CD4-positive, alpha-beta T cell (primary cell): Measurements from ENCODE around the gene SNORC. TPM values are rescaled to one million over a fixed set of nuclear protein-coding genes. Genes with fewer than 3 reads are reported as not detected.
A peak's percentile ranks its signal among the peaks of the same experiment; 100 is the strongest.

Experiments used
- ATAC-seq: fragments of 200-7000 bp; cut with Tn5 transposase; one replicate; pipeline ENCODE4 v1.10.0; 2022; ENCODE audit warnings: mild to moderate bottlenecking; ENCODE audit not compliant: poor library complexity
- CTCF ChIA-PET: fragments of 350-600 bp; sonication (Branson Sonifier 250); formaldehyde crosslinking; loops from one replicate; lab custom pipeline; 2021; ENCODE audit warnings: antibody characterized with exemption, inconsistent platforms; lab: Charles Lee
- POLR2A ChIA-PET: fragments of 350-600 bp; sonication (Branson Sonifier 250); formaldehyde crosslinking; loops from one replicate; lab custom pipeline; 2021; ENCODE audit warnings: antibody characterized with exemption, inconsistent platforms; lab: Charles Lee
- DNase-seq, 14 experiments: peaks; one replicate each; pipeline ENCODE4 v3.0.0-alpha.2; 2013 to 2020; ENCODE audit warnings: mixed read lengths in 2 of 14
- H3K27ac ChIP-seq, 2 donors: one replicate each; pipeline versions ENCODE4 v1.5.1 to v1.7.0; 2013; ENCODE audit warnings: low read length in 2 of 2, low read depth in 1 of 2, mild to moderate bottlenecking in 1 of 2
- H3K27me3 ChIP-seq, 2 experiments: 1 replicate in 1 of 2; 2 replicates in 1 of 2; pipeline versions ENCODE4 v1.6.1 to v1.7.0; 2013; ENCODE audit warnings: low read length in 2 of 2, control low read depth in 1 of 2, mild to moderate bottlenecking in 1 of 2, moderate library complexity in 1 of 2; ENCODE audit not compliant: insufficient read depth in 2 of 2, control insufficient read depth in 1 of 2
- H3K36me3 ChIP-seq: one replicate; pipeline ENCODE4 v1.6.1; 2013; ENCODE audit warnings: low read length, control low read depth; ENCODE audit not compliant: insufficient read depth
- H3K4me1 ChIP-seq: one replicate; pipeline ENCODE4 v1.6.1; 2013; ENCODE audit warnings: low read length, control low read depth; ENCODE audit not compliant: insufficient read depth
- H3K4me3 ChIP-seq: one replicate; pipeline ENCODE4 v1.5.1; 2013; ENCODE audit warnings: mild to moderate bottlenecking, low read length, moderate library complexity
- H3K9me3 ChIP-seq, 2 experiments: 1 replicate in 1 of 2; 2 replicates in 1 of 2; pipeline versions ENCODE4 v1.6.1 to v1.7.0; 2013; ENCODE audit warnings: low read length in 2 of 2, mild to moderate bottlenecking in 2 of 2, control low read depth in 1 of 2, moderate library complexity in 1 of 2; ENCODE audit not compliant: control insufficient read depth in 1 of 2, insufficient read depth in 1 of 2
- H3K27ac Mint-ChIP-seq: one replicate; pipeline ENCODE4 v1.8.0; 2020; ENCODE audit warnings: mixed read lengths
- H3K27me3 Mint-ChIP-seq: one replicate; pipeline ENCODE4 v1.8.0; 2021; ENCODE audit warnings: mixed read lengths
- H3K36me3 Mint-ChIP-seq: one replicate; pipeline ENCODE4 v1.8.0; 2021; ENCODE audit warnings: low read depth, mixed read lengths
- H3K4me1 Mint-ChIP-seq: one replicate; pipeline ENCODE4 v1.8.0; 2021; ENCODE audit warnings: low read depth, mixed read lengths
- H3K4me3 Mint-ChIP-seq: one replicate; pipeline ENCODE4 v1.8.0; 2020; ENCODE audit warnings: mild to moderate bottlenecking, mixed read lengths
- H3K9me3 Mint-ChIP-seq: one replicate; pipeline ENCODE4 v1.8.0; 2020; ENCODE audit warnings: mixed read lengths
- intact Hi-C, 2 experiments: fragments of 100-400 bp; cut with DNase I in 1 of 2; cut with micrococcal nuclease in 1 of 2; formaldehyde crosslinking; loops; one replicate each; pipeline versions ENCODE4 v1.15.1 to v1.9.0; 2023 to 2025; cut with DNase I, micrococcal nuclease
- total RNA-seq, 174 experiments: library from RNA in 2 of 174; stranded (reverse) in 2 of 174; gene quantifications; one replicate each; pipeline ENCODE4 v1.2.3 and lab custom pipeline; 2021 to 2026
- TF ChIP-seq, protein P1 (sequence below): fragments of 200-600 bp; IDR thresholded peaks from one replicate; pipeline ENCODE4 v1.8.0; 2022; ENCODE audit warnings: antibody characterized with exemption, mild to moderate bottlenecking

Gene SNORC
- total RNA-seq, 2 experiments from 2014 or later = 1.2 TPM

DNA sequence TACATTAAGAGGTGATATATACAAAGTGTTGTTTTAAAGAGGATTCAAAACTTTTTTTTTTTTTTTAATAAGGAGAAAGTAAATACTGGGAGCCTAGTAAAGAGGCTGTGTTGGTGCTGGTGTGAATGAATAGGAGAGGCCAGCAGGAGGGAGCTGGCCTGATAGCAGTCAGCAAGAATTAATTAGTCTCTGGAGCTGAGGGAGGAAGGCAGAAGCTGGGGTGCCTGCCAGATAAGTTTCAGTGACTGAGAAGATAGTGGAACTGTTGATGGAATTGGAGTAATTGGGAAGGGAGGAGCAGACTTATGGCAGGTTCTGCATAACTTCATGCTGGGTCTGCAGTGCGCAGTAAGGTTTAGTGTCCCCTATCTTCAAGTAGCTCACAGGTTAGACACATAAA lies 36.2 kb upstream of the SNORC start:
- intact Hi-C loops = no loop called here
- Mint-ChIP-seq H3K27me3 (no peaks in the 10 kb centered on the region), H3K27ac (peak overlapping the region; percentile 45), H3K4me3 (no peak overlapping the region), H3K36me3 (peaks cover 93% of the 10 kb centered on the region), H3K4me1 (peaks cover 20% of the 10 kb centered on the region), H3K9me3 (no peaks in the 10 kb centered on the region)
- H3K4me1 ChIP-seq = peaks cover 19% of the 10 kb centered on the region
- H3K9me3 ChIP-seq = no peaks in the 10 kb centered on the region
- TF ChIP-seq, protein P1, sequence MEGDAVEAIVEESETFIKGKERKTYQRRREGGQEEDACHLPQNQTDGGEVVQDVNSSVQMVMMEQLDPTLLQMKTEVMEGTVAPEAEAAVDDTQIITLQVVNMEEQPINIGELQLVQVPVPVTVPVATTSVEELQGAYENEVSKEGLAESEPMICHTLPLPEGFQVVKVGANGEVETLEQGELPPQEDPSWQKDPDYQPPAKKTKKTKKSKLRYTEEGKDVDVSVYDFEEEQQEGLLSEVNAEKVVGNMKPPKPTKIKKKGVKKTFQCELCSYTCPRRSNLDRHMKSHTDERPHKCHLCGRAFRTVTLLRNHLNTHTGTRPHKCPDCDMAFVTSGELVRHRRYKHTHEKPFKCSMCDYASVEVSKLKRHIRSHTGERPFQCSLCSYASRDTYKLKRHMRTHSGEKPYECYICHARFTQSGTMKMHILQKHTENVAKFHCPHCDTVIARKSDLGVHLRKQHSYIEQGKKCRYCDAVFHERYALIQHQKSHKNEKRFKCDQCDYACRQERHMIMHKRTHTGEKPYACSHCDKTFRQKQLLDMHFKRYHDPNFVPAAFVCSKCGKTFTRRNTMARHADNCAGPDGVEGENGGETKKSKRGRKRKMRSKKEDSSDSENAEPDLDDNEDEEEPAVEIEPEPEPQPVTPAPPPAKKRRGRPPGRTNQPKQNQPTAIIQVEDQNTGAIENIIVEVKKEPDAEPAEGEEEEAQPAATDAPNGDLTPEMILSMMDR = no peak
- H3K27ac ChIP-seq = no peak overlapping the region
- H3K4me3 ChIP-seq = no peak overlapping the region
- H3K27me3 ChIP-seq = no peaks in the 10 kb centered on the region
- POLR2A ChIA-PET = no interaction called here
- ATAC-seq (no peak), DNase-seq (no peak)
- CTCF ChIA-PET = no interaction called here
- peaks cover 74% of the 10 kb centered on the region for H3K36me3 ChIP-seq

DNA sequence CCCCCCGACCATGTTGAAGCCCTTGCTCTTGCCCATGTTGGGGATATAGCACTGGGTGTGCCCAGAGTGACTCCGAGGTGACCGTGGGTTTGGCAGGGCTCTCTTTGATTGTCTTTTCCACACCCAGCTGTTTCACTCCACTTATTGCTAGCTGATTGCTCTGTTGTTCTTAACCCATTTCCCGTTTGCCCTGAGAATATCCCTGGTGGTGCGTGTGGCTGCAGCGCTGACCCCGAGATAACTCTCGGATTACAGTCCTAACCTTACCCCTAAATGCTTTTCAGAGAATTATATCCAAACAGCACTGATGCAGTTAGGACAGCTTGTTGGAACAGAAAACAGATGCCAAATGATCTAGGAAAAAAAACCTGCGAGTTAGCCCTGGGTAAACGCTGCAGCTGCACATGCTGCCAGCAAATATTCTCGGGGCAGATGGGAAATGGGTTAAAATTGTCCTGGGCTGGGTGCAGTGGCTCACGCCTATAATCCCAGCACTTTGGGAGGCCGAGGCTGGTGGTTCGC lies 34.3 kb upstream of the SNORC start:
- intact Hi-C loops = no loop called here
- CTCF ChIA-PET = no interaction called here

DNA sequence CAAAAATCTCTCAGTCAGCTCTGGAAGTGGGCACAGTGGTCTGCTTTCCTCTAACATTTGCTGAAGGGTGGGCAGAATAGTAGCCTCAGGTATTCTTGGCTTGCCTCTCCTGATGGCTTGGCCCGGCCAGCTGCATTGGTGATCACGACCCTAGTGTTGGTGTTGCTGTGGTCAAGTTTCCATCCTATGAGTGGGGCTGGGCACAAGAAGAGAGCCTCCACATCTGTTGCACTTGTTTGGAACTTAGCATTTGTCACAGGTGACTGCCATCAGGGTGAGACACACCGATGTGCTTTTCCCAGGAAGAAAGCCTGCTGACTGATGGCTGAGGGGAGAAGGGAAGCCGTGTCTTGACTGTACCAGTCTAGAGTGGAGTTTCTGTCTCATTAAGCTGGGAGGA lies 33.1 kb upstream of the SNORC start:
- DNase-seq (no peak), ATAC-seq (no peak)
- Mint-ChIP-seq H3K27me3 (no peaks in the 10 kb centered on the region), H3K9me3 (no peaks in the 10 kb centered on the region), H3K27ac (peak overlapping the region; percentile 68), H3K4me3 (no peak overlapping the region), H3K4me1 (peaks cover 35% of the 10 kb centered on the region), H3K36me3 (peaks cover 90% of the 10 kb centered on the region)
- H3K27ac ChIP-seq = no peak overlapping the region
- peaks cover 74% of the 10 kb centered on the region for H3K36me3 ChIP-seq
- TF ChIP-seq, protein P1 = no peak
- H3K4me1 ChIP-seq = peaks cover 19% of the 10 kb centered on the region
- POLR2A ChIA-PET = no interaction called here
- no peaks in the 10 kb centered on the region for H3K27me3 ChIP-seq
- H3K4me3 ChIP-seq = no peak overlapping the region
- intact Hi-C loops = no loop called here
- CTCF ChIA-PET = no interaction called here
- no peaks in the 10 kb centered on the region for H3K9me3 ChIP-seq

More for the DNA sequence above, 34.3 kb upstream of the SNORC start:
- Mint-ChIP-seq H3K27ac (no peak overlapping the region), H3K4me3 (no peak overlapping the region), H3K36me3 (peaks cover 92% of the 10 kb centered on the region), H3K4me1 (peaks cover 35% of the 10 kb centered on the region), H3K27me3 (no peaks in the 10 kb centered on the region), H3K9me3 (no peaks in the 10 kb centered on the region)
- no peaks in the 10 kb centered on the region for H3K9me3 ChIP-seq
- TF ChIP-seq, protein P1 = no peak
- no peak overlapping the region for H3K27ac ChIP-seq
- H3K4me1 ChIP-seq = peaks cover 19% of the 10 kb centered on the region
- no peak for DNase-seq
- H3K27me3 ChIP-seq = no peaks in the 10 kb centered on the region
- H3K36me3 ChIP-seq = peaks cover 75% of the 10 kb centered on the region
- no peak overlapping the region for H3K4me3 ChIP-seq
- POLR2A ChIA-PET = no interaction called here
- ATAC-seq = no peak
